NK-92 (cell line): ENCODE results near the gene EVI2A.
"Not testable (repeated sequence)": the region's sequence is repeated elsewhere in the genome, so short reads cannot be mapped to it uniquely, and the experiment has no call there.

Experiments used
- DNase-seq: peaks from one replicate; lab custom pipeline; 2025; ENCODE audit not compliant: unreplicated experiment; lab: John Stamatoyannopoulos, UW

The EVI2A gene

GRCh38 chr17:31313982-31314781 lies 7.2 kb downstream of the EVI2A start, which contains the start of gene EVI2B:
TSS of gene EVI2B (minus strand) at chr17:31314054. CDS start at chr17:31305609, 8,445 bp downstream.
- no peak for DNase-seq

- not testable (repeated sequence) for DNase-seq
Observed at GRCh38 chr17:31312223-31312622, 9.2 kb downstream of the EVI2A start.

- no peak for DNase-seq
Observed at GRCh38 chr17:31311526-31311925, 9.9 kb downstream of the EVI2A start.

GRCh38 chr17:31310886-31311285 lies 10.5 kb downstream of the EVI2A start:
- DNase-seq: no peak

GRCh38 chr17:31310260-31310659 lies 11.2 kb downstream of the EVI2A start:
- DNase-seq: no peak

- no peak for DNase-seq
Observed at GRCh38 chr17:31309556-31309955, 11.9 kb downstream of the EVI2A start.

- DNase-seq: no peak
Observed at GRCh38 chr17:31308372-31309334, 12.8 kb downstream of the EVI2A start.

GRCh38 chr17:31307640-31308039 lies 13.8 kb downstream of the EVI2A start:
- DNase-seq: no peak

- no peak for DNase-seq
Observed at GRCh38 chr17:31299624-31300023, 21.8 kb downstream of the EVI2A start.

- DNase-seq: no peak
Observed at GRCh38 chr17:31297090-31297489, 24.3 kb downstream of the EVI2A start, which contains the start of gene OMG. TSS of gene OMG (minus strand) at chr17:31297239. CDS start at chr17:31296331, 908 bp downstream.

- DNase-seq: no peak
Observed at GRCh38 chr17:31296142-31296541, 25.3 kb downstream of the EVI2A start.

GRCh38 chr17:31295489-31295871 lies 25.9 kb downstream of the EVI2A start:
- no peak for DNase-seq

GRCh38 chr17:31294820-31295488 lies 26.5 kb downstream of the EVI2A start:
- no peak for DNase-seq

GRCh38 chr17:31294231-31294630 lies 27.2 kb downstream of the EVI2A start:
- DNase-seq: no peak

- no peak for DNase-seq
Observed at GRCh38 chr17:31293581-31293980, 27.8 kb downstream of the EVI2A start.

GRCh38 chr17:31291820-31292219 lies 29.6 kb downstream of the EVI2A start:
- no peak for DNase-seq

- no peak for DNase-seq
Observed at GRCh38 chr17:31289790-31290189, 31.6 kb downstream of the EVI2A start.

- DNase-seq: not testable (repeated sequence)
Observed at GRCh38 chr17:31287932-31288331, 33.5 kb downstream of the EVI2A start.

GRCh38 chr17:31286587-31286986 lies 34.8 kb downstream of the EVI2A start:
- DNase-seq: no peak

- DNase-seq: no peak
Observed at GRCh38 chr17:31283841-31284240, 37.6 kb downstream of the EVI2A start.

GRCh38 chr17:31281061-31281460 lies 40.4 kb downstream of the EVI2A start:
- DNase-seq: no peak
